Ecto neural progenitor cell (in vitro differentiated cells): ENCODE data around the gene TNFSF9.

Experiments used
- DNase-seq: peaks from one replicate; pipeline ENCODE4 v3.0.0-alpha.2; 2018; ENCODE audit warnings: low spot score

Gene TNFSF9, protein sequence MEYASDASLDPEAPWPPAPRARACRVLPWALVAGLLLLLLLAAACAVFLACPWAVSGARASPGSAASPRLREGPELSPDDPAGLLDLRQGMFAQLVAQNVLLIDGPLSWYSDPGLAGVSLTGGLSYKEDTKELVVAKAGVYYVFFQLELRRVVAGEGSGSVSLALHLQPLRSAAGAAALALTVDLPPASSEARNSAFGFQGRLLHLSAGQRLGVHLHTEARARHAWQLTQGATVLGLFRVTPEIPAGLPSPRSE

DNA sequence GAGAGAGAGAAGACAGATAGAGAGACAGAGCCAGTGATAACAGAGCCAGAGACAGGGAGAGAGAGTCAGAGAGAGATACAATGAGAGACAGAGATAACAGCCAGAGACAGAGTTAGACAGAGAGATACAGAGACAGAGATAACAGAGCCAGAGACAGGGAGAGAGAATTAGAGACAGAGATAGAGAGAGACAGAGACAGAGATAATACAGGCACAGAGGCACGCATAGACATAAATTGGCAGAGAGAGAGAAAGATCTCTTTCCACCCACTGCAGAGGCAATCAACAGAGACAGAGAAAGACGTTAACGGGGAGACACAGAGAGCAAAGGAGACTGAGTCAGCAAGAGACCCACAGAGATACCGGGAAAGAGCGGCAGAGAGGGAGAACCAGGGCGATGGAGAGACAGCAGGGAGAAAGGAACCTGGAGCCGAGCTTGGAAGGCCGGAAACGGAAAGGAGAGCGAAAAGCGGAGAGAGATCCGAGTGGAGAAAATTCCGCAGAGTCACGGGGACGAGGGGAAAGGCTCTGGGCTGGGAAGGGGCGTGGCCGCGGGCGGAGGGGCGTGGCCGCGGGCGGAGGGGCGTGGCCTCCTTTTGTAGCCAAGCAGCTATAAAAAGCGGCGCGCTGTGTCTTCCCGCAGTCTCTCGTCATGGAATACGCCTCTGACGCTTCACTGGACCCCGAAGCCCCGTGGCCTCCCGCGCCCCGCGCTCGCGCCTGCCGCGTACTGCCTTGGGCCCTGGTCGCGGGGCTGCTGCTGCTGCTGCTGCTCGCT lies at the start of gene TNFSF9:
TNFSF9 (plus strand) TSS at position 641 of the 777 bp plus-strand sequence; CDS start at position 652, 11 bp downstream.
- peak; percentile 96 for DNase-seq

DNA sequence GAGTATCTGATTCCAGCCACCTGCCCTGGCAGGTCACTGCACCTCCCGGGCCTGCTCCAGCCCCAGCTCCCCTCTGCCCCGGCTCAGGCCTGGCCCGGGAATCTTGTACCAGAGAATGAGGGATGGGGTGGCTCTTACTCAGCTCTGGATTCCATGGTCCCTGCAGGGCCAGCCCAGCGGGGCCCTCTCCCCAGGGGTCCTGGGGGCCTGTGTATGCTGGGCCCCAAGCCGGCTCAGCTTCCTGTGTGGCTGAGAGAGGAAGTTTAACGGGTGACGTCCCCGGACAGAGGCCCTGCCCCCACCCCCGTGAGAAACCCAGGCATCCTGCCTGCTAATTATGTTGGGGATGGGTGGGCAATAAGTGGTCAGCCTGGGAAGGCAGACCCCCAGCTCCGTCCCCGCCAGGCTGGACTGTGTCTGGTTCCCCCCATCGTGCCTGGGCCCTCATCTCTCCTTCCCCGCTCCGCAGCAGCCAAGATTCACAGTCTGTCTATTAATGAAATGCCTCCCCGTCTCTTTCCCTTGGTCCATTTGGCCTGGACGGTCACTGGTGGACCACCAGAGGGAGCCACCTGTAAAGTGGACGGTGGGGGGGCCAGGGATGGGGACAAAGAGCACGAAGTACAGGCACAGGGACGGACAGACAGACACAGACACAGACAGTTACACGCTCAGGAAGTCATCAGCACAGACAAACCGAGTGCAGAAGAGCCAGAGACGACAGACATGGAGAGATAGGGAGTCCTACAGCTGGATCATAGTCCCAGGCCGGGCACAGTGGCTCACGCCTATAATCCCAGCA lies 49.1 kb upstream of the TNFSF9 start, which contains the start of gene DENND1C:
DENND1C (minus strand) TSS at position 247 of the 802 bp plus-strand sequence; CDS start at position 155, 92 bp downstream.
- peak; percentile 73 for DNase-seq

DNA sequence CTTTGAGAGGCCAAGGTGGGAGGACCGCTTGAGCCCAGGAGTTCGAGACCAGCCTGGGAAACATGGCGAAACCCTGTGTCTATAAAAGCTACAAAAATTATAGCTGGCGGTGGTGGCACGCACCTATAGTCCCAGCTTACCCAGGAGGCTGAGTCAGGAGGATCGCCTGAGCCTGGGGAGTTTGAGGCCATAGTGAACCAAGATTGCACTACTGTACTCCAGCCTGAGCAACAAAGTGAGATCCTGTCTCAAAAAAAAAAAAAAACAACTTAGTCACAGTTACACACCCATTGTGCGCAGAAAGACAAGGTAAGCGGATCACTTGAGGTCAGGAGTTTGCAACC lies 48.5 kb upstream of the TNFSF9 start:
- no peak for DNase-seq

DNA sequence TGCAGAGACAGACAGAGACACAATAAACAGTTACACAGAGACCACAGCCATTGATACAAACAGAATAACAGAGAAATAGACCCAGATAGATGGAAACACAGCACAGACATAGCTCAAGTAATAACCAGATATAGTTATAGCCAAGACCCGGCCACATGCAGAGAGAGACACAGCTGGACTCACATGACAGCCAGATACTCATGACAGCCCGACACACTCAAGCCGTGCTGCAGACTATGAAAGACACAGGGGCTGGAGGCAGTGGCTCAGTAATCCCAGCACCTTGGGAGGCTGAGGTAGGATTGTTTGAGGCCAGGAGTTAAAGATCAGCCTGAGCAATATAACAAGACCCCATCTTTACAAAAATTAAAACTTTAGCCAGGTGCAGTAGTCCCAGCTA lies 47.6 kb upstream of the TNFSF9 start:
- DNase-seq = no peak

DNA sequence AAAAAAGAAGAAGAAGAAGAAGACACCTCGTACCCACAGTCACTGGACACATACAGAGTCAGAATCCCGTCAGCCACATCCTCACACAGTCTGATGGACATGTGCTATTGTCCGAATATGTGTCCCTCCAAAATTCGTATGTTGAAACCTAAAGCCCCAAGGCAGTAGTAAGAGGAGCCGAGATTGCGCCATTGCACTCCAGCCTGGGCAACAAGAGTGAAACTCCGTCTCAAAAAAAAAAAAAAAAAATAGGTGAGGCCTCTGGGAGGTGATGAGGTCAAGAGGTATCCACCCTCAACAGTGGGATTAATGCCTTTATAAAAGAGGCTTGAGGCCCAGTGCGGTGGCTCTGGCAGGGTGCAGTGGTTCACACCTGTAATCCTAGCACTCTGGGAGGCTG lies 46.6 kb upstream of the TNFSF9 start:
- no peak for DNase-seq

DNA sequence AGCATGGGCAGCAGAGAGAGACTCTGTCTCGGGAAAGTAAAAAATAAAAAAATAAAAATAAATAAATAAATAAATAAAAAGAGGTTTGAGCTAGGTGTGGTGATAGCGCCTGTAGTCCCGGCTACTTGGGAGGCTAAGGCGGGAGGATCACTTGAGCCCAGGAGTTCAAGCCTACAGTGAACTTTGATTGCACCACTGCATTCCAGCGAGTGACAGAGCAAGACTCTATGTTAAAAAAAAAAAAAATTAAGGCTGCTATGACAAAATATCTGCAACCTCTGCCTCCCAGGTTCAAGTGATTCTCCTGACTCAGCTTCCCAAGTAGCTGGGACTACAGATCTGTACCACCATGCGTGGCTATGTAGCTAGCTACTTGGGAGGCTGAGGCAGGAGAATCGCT lies 46.0 kb upstream of the TNFSF9 start:
- DNase-seq = no peak

DNA sequence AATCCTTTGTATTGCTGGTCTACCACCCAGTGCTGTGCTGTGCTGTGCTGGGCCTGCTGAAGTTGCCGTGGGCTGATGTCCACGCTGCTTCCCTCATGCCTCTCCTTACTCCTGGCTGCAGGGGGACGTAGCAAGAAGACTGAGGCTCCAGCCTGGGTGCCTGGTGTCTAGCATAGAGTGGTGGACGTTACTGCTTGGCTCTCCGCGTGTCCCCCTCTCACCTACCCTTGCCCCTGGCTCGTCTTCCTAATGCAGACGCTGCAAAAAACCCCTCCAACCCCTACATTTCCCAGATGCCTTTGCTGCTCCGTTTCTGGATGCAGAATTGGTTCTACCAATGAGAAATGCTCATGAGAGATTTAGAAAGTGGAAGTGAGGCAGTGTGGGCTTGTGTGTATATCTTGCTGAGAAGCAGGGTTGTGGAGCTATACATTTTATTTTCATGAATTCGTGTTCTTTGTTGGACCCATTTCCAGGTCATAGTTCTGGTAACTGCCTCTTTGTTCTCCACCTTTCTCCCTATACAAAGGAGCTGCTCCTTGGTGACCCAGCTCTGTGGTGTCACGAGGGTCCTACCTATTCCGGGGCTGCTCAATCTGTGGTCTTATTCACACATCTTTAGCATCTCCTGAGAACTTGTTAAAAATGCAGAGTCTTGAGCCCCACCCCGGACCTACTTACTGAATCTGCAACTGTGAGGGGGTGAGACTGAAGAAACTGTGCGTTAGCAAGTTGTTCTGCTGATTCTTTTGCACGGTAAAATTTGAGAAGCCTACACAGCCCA lies 41.4 kb upstream of the TNFSF9 start:
- DNase-seq = no peak

DNA sequence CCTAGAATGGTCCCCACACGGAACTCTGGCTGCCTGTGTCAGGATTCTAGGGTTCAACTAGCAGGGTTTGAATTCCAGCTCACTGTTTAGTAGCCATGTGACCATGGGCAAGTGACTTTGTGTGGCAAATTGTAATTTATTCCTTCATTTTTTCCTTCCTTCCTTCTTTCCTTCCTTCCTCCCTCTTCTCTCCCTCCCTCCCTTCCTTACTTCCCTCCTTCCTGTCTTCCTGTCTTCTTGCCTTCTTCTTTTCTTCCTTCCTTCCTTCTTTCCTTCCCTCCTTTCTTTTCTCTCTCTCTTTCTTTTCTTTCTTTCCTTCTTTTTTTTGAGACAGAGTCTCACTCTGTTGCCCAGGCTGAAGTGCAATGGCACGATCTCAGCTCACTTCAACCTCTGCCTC lies 40.7 kb upstream of the TNFSF9 start:
- no peak for DNase-seq

DNA sequence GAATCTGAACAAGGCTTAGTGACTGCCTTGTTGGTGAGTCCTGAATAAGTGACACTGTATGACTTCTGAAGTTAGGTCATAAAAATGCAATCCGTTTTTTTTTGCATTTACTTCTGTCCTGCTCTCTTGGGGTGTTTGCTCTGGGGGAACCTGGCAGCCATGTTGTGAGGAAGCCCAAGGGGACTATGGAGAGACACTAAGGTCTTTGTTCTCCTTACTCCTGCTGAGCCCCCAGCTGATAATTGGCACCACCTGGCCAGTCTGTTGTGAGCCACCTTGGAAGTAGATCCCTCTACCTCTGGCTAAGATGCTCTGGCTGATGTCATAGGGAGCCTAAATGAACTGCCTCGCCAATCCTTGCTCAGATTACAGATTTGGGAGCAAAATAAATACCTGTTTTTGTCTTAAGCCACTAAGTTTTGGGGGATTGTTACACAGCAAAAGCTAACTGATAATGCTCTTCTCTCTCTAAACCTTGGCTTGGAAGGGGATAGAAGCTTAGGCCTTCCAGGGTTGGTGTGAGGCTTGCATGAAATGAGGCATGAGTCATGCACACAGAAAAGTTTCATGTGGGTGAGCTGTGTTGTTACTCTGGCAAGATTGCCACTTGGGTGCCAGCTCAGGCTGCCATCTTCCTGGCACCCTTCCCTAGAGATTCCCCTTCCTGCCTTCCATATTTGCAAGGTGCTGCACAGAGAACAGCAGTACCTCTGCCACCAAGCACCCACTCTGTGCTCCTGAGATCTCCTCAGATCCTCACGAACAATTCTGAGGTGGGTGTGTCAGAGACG lies 38.8 kb upstream of the TNFSF9 start:
- DNase-seq = no peak

DNA sequence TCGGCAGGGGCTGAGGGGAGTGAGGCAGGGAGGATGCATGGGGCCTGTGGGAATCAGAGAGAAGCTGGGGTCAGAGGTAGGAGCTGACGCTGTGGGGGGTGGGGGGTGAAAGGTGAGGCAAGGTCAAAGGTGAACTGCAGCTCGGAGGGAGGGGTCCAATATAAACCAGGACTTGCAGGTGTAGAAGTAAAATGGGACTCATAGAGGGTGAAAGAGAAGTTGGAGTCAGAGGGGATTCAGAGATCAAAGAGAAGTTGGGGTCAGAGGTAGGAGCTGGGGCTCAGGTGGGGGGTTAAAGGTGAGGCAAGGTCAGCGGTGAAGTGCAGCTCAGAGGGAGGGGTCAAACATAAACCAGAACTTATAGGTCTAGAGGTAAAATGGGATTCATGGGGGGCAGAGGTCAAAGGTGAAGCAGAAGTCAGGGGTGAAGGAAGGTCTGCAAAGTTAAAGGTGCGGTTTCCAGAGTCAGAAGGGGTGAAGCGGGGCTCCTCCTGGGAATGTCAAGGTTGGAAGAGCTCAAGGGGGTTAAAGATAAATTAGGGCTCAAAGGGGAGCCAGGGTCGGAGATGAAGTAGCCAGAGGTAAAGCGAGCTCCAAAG lies 36.3 kb upstream of the TNFSF9 start:
- no peak for DNase-seq

DNA sequence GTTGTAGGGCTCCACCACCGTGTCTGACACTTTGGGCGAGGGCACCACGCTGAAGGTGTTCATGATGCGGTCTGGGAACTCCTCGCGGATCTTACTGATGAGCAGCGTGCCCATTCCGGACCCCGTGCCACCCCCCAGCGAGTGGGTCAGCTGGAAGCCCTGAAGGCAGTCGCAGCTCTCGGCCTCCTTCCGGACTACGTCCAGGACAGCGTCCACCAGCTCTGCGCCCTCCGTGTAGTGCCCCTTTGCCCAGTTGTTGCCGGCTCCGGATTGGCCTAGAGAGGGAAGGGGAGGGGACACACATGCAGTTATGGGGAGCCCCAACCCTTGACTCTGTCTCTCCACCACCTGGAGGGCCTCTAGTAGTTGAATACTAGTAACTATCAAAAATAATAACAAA lies 34.9 kb upstream of the TNFSF9 start:
- no peak for DNase-seq

DNA sequence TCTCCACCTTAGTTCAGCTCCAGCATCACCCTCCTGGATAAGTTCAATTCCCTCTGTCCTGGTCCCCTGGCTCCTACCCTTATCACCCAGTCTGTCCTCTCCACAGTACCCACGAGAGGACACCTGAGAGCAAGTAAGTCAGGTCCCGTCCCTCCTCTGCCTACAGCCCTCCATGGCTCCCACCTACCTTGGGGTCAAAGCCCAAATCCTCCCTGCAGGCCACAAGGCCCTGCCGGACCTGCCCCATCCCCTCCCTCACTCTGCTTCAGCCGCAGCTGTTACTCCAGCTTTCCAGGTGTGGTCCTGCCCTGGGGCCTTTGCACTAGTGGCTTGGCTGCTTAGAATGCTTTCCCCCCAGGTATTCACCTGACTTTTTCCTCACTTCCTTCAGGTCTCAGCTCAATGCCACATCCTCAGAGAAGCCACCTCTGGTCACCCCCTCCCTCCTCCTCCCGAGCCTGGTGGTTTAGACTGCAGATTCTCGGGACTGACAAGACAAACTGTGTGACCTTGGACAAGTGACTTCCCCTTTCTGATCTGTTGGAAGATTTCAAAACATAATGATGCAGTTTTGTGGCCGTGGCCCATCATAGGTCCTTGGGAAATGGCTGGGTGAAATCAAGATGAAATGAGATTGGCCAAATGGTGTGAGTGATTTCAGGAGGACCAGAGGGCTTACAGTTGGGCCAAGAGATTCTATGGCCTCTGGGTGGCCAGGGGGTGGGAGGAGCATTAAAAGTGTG lies 32.4 kb upstream of the TNFSF9 start:
- no peak for DNase-seq

DNA sequence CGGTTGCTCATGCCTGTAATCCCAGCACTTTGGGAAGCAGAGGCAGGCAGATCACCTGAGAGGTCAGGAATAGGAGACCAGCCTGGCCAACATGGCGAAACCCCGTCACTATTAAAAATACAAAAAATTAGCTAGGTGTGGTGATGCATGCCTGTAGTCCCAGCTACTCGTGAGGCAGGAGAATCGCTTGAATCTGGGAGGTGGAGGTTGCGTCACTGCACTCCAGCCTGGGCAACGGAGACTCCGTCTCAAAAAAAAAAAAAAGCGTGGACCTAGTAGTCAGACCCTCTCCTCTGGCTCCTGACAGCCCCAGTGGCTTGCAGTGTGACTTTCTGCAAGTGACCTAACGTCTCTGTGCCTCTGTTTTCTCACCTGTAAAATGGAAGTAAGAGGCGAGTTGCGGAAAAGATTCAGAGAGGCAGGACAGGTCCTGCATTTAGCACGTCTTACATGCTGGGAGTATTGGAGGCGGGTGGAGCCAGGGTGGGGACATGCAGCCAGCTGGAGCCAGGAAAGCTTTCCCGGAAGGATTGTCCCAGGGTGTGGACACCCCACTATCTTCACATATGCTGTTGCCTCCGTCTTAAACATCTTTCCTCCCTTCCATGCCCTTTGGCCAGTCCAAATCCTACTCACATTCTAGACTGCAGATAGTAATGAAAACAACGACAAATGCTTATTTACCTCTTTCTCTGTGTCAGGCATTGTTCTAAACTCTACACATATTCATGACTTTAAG lies 31.6 kb upstream of the TNFSF9 start:
- no peak for DNase-seq

DNA sequence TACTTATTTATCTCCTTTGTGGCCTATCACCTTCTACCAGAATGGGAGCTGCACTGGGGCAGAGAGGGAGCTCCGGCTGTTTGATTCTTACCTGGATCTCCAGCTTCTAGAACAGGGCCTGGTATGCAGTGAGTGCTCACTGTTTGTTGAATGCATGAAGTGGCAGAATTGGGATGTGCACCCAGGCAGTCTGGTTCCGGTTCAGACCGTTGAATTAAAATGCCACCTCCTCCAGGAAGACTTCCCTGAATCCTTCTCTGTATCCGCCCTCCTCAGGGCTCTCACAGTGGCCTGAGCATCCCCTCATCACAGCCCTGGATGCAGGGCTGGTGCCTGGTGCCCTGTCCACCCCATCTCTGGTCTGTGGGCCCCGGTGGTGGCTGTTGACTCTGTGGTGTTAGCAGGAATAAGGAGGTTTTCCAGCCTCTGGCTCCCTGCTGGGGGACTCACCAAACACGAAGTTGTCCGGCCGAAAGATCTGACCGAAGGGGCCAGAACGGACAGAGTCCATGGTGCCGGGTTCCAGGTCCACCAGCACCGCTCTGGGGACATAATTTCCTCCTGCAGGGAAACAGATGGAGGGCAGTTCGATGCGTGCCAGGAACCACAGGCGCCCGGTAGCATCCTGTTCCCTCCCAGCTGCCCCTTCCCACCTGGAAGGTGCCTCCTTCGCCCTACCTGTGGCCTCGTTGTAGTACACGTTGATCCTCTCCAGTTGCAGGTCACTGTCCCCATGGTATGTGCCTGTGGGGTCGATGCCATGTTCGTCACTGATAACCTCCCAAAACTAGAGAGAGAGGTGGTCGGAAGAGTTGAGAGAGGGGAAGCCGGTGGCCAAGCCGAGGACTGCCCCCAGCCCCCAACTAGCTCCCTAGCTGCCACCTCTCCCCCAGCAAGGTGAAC lies 29.7 kb upstream of the TNFSF9 start:
- no peak for DNase-seq

DNA sequence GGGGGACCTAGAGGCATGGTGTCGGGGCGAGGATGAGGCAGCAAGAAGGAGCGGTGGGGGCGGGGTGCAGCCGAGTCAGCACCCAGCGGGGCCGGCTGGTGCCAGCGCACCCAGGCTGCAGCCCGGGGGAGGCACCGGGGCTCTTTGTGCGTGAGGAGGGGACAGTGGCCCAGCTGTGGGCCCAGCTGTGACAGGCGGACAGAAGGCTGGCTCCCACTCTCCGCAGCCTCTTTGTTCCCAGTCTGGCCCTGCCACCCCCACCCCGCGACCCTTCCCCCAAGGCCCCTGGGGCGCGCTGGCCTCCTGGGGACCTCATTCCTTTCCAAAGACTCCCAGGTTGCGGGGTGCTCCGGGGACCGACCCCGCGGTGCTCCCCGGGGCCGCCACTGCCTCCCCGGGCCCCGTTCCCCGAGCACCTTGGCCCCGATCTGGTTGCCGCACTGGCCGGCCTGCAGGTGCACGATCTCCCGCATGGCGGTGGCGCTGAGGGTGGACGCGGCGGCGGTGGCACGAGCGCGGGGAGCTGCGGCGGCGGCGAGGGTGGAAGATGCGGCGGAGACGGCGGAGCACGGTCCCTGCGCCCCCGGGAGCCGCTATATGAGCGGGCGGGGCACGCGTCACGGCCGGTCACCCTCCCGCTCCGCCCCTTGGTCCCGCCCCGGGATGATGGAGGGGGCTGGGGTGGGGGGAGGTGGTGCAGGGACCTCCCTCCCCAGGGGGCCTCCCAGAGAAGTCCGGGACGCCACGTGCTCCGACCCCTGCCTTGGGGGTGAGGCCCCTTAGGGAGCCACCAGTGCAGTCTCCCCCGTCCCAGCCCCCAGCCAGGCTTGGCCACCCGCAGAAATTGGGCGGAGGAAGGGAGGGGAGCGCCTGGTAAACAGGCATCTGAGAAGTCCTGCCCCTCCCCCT lies 28.8 kb upstream of the TNFSF9 start, which contains the start of gene TUBB4A:
TUBB4A (minus strand) TSS at position 570 of the 909 bp plus-strand sequence; CDS start at position 473, 97 bp downstream.
- peak; percentile 60 for DNase-seq

DNA sequence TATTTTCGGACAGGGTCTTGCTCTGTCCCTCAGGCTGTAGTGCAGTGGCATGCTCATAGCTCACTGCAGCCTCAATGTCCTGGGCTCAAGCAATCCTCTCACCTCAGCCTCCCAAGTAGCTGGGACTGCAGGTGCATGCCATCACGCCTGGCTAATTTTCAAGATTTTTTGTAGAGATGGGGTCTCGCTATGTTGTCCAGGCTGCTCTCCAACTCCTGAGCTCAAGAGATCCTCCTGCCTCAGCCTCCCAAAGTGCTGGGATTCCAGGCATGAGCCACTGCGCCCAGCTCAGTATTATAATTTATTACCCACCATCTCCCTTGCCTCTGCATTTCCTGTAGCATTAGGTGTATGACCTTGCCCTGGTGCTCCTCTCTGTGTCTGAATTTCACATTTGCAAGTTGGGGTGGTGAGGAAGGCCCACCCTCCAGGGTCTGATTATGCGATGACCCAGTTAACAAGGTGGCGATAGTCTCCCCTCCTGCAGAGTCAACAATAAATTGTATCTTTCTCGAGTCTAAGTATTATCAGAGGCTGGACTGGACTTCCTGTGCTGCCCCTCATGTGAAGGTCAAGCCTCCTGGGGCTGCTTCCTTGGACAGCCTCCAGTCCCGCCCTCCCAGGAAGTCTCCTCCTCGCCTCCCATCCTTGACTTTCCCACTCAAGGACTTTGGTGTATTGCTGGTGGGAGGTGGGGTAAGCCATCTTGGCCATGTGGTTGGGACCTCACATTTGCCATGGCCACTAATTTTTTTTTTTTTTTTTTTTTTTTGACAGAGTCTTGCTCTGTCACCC lies 27.2 kb upstream of the TNFSF9 start:
- no peak for DNase-seq
